Stimulated activated naive B cell treated with anti-CD40 and anti-IgM and Interleukin-4, amounts not matched to agents 10 μg/mL and 1 μg/mL and 100 μg/mL, for 72 hours (primary cell): ENCODE results near the gene MYO1G.
"Not testable (repeated sequence)": the region's sequence is repeated elsewhere in the genome, so short reads cannot be mapped to it uniquely, and the experiment has no call there.

Source experiments
- ATAC-seq, 2 donors: fragments of 150-1000 bp; cut with Tn5 transposase; replicated peaks; 2 replicates each; pipeline ENCODE4 v1.10.0; 2021; ENCODE audit warnings: moderate library complexity in 1 of 2
- DNase-seq: peaks from one replicate; pipeline ENCODE4 v3.0.0; 2021
- H3K27ac Mint-ChIP-seq: one replicate; pipeline ENCODE4 v1.8.0; 2022; ENCODE audit warnings: mild to moderate bottlenecking, mixed read lengths
- H3K27me3 Mint-ChIP-seq, 2 donors: one replicate each; pipeline ENCODE4 v1.8.0; 2022; ENCODE audit warnings: mixed read lengths in 2 of 2
- H3K36me3 Mint-ChIP-seq, 2 donors: one replicate each; pipeline ENCODE4 v1.8.0; 2022; ENCODE audit warnings: mixed read lengths in 2 of 2, mild to moderate bottlenecking in 1 of 2
- H3K4me1 Mint-ChIP-seq, 2 donors: one replicate each; pipeline ENCODE4 v1.8.0; 2022; ENCODE audit warnings: mixed read lengths in 2 of 2, mild to moderate bottlenecking in 1 of 2
- H3K4me3 Mint-ChIP-seq, 2 donors: one replicate each; pipeline ENCODE4 v1.8.0; 2022; ENCODE audit warnings: mild to moderate bottlenecking in 2 of 2, mixed read lengths in 2 of 2, moderate library complexity in 1 of 2
- H3K9me3 Mint-ChIP-seq, 2 donors: one replicate each; pipeline ENCODE4 v1.8.0; 2022; ENCODE audit warnings: mixed read lengths in 2 of 2, mild to moderate bottlenecking in 1 of 2

The MYO1G gene

DNA sequence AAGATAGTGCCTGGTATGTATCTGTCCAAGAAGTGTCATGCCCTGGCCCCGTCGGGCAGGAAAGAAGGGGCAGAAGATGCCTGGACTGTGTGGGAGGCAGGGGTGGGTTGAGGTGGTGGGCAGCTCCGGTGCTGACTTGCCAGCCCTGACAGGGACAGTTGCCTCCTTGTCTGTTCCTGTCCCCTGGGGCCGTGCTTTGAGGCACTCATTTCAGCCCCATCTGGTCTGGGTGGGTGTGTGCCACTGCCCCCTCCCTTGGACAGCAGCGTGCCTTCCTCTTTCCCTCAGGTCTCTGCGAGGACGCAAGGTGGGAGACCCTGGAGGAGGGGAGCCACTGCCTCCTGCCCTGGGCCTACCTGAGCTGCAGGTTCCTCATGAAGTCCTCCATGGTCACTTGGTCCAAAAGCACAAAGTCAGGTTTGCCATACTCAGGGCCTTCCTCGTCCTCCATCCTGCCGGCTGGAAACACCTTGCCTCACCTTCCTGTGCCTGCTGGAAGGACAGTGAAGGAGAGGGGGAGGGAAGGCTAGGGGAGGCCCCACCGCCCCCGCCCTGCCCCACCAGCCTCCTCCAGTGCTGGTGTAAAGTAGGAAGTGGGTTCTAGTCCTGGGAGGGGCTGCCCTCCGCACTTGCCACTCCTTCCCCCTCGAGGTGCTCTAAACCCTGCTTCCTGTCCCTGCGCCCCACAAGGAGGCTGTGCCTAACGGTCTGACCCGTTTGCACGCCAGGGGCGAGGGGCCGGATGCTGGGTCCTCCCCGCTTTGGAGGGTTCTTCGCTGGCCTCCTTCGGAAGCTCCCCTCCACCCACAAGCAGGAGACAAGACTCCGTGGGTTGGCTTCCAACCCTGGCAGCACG lies at the start of gene MYO1G:
Gene MYO1G, minus strand, starts transcription at position 505 of the 856 bp plus-strand sequence. Its CDS starts 54 bp downstream, at position 451.
- DNase-seq: peak; percentile 91
- peak within 1 kb of the TSS; percentile 99 for H3K27ac Mint-ChIP-seq
- no peaks in the 10 kb centered on the region for H3K9me3 Mint-ChIP-seq
- H3K27me3 Mint-ChIP-seq: no peaks in the 10 kb centered on the region
- ATAC-seq: peak; percentile 66 to 74
- H3K36me3 Mint-ChIP-seq: peaks cover 57 to 71% of the 10 kb centered on the region in 2 donors
- peak within 1 kb of the TSS; percentile 93 to 97 for H3K4me3 Mint-ChIP-seq
- H3K4me1 Mint-ChIP-seq: peaks cover 61 to 95% of the 10 kb centered on the region in 2 donors

GRCh38 chr7:45028138-45028919 lies 49.5 kb upstream of the MYO1G start:
- Mint-ChIP-seq H3K4me3 (peak overlapping the region; percentile 68 to 77), H3K27ac (peak overlapping the region; percentile 88), H3K9me3 (no peaks in the 10 kb centered on the region), H3K27me3 (no peaks in the 10 kb centered on the region), H3K4me1 (peaks cover 53 to 85% of the 10 kb centered on the region in 2 donors), H3K36me3 (peaks cover 52 to 68% of the 10 kb centered on the region in 2 donors)
- no peak for DNase-seq
- peak; percentile 24 to 28 for ATAC-seq

DNA sequence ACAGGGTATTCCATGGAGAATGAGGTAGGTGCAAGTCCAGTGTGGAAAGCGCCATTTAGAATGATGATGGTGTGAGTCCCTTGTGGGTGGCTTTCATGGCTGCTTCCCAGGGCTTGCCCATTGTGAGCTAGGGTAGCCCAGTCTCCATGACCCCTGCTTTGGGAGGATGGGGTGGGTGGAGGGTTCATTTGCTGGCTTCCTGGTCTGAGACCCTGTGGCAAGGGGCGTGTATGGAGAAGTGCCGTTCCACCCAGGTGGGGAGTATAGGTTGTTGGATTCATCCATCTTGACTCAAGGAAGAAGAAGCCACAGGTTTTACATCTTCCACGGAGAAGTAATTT lies 48.9 kb upstream of the MYO1G start:
- H3K4me1 Mint-ChIP-seq: peaks cover 50 to 85% of the 10 kb centered on the region in 2 donors
- H3K9me3 Mint-ChIP-seq: no peaks in the 10 kb centered on the region
- H3K27ac Mint-ChIP-seq: peak overlapping the region; percentile 88
- ATAC-seq (peak in 1 of 2 donors; percentile 7), DNase-seq (no peak)
- peaks cover 52 to 69% of the 10 kb centered on the region in 2 donors for H3K36me3 Mint-ChIP-seq
- peak overlapping the region; percentile 68 to 77 for H3K4me3 Mint-ChIP-seq
- H3K27me3 Mint-ChIP-seq: no peaks in the 10 kb centered on the region

DNA sequence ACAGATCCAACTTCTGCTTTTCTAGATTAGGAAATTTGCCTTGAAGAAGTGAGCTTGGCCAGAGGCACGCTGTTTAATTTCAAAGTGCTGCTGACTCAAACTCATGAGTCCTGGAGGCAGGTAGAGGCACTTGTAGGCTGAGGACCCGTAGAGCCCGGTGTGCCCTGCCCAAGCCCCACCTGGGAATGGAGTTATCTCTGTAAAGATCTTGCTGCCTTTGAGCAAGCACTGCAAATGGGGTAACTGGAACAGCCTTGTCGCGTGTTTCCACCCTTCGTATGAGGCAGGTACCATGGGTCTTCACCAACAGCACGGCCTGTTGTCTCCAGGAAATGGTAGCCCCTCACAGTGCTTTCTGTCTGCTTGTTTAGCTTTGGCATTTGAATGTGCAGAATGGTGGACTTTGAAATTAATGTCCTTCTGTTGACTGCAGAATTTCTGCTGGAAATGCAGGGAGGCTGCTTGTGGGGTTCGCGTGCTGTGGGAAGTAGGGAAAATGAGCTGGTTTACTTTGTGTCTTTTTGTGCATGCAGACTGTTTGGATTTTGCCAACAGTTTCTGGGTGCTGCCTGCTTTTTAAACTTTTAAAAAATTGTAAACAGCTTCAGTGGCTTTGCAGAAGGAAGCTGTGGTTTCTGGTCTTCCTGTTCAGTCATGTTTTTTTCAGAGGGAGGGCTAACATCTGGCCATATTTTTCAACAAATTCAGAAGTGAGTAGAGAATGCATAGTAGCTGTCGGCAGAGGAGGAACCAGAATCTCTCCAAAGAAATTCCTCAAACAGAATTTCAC lies 48.4 kb upstream of the MYO1G start:
- DNase-seq (no peak), ATAC-seq (peak; percentile 72 to 75)
- Mint-ChIP-seq H3K4me3 (peak overlapping the region; percentile 68 to 77), H3K27ac (peak overlapping the region; percentile 88), H3K36me3 (peaks cover 52 to 65% of the 10 kb centered on the region in 2 donors), H3K27me3 (no peaks in the 10 kb centered on the region), H3K9me3 (no peaks in the 10 kb centered on the region), H3K4me1 (peaks cover 47 to 82% of the 10 kb centered on the region in 2 donors)

- Mint-ChIP-seq H3K27ac (peak overlapping the region; percentile 93), H3K4me1 (peaks cover 52 to 87% of the 10 kb centered on the region in 2 donors), H3K36me3 (peaks cover 55 to 69% of the 10 kb centered on the region in 2 donors), H3K4me3 (peak overlapping the region; percentile 66 to 70), H3K27me3 (no peaks in the 10 kb centered on the region), H3K9me3 (peaks cover 0 to 4% of the 10 kb centered on the region in 2 donors)
- DNase-seq (no peak), ATAC-seq (peak in 1 of 2 donors; percentile 6)
Measured at GRCh38 chr7:45026013-45026412, 47.2 kb upstream of the MYO1G start.

DNA sequence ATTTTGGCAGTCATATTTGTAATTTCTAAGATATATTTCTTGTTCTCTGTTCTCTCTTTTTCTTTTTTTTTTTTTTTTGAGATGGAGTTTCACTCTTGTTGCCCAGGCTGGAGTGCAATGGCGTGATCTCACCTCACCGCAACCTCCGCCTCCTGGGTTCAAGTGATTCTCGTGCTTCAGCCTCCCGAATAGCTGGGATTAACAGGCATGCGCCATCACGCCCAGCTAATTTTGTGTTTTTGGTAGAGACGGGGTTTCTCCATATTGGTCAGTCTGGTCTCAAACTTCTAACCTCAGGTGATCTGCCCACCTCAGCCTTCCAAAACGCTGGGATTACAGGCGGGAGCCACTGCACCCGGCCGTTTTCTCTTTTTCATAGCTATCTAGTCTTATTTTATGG lies 46.7 kb upstream of the MYO1G start:
- not testable (repeated sequence) for H3K27me3 Mint-ChIP-seq, H3K9me3 Mint-ChIP-seq, DNase-seq, ATAC-seq
- peaks cover 59 to 72% of the 10 kb centered on the region in 2 donors for H3K36me3 Mint-ChIP-seq
- H3K27ac Mint-ChIP-seq: peak overlapping the region; percentile 93
- peak overlapping the region; percentile 66 to 70 for H3K4me3 Mint-ChIP-seq
- peaks cover 55 to 92% of the 10 kb centered on the region in 2 donors for H3K4me1 Mint-ChIP-seq

GRCh38 chr7:45024126-45024744 lies 45.4 kb upstream of the MYO1G start:
- Mint-ChIP-seq H3K4me1 (peaks cover 56 to 91% of the 10 kb centered on the region in 2 donors), H3K27ac (no peak overlapping the region), H3K36me3 (peaks cover 56 to 65% of the 10 kb centered on the region in 2 donors), H3K9me3 (peaks cover 0 to 4% of the 10 kb centered on the region in 2 donors), H3K27me3 (no peaks in the 10 kb centered on the region), H3K4me3 (no peak overlapping the region)
- no peak for DNase-seq
- ATAC-seq: no peak

DNA sequence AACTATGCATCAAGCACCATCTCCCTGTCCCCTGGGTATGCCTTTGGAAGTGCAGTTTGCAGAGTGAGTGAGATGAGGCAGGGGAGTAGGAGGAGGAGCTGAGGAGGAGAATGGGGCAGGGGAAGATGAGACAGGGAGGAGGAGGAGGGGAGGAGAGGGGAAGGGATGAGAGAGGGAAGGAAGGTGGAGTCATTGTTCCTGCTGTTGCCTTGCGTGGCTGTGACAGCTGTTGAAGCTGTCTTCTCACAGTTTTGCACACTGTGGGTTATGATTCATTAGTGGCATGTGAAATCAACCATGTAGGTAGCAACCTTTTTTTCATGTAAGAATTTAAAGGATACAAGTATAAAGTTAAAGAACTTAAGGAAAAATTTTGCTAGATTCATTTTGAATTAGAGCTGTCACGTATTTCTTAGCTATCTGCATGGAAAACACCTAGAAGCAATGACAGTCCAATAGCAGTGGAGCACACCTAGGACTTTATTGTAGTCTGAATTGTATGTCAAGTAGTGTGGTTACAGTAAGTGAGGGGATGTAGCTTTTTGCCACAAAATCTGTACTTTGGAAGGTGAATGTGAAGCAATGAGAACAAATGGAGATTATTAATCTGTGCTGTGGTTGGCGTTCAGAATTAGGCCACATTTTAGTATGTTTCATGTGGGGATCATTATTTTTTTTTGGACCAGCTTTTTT lies 42.9 kb upstream of the MYO1G start:
- H3K36me3 Mint-ChIP-seq: peaks cover 48 to 56% of the 10 kb centered on the region in 2 donors
- H3K4me3 Mint-ChIP-seq: peak overlapping the region; percentile 76 to 77
- H3K9me3 Mint-ChIP-seq: peaks cover 0 to 4% of the 10 kb centered on the region in 2 donors
- peaks cover 39 to 66% of the 10 kb centered on the region in 2 donors for H3K4me1 Mint-ChIP-seq
- H3K27me3 Mint-ChIP-seq: no peaks in the 10 kb centered on the region
- peak overlapping the region; percentile 96 for H3K27ac Mint-ChIP-seq
- peak; percentile 91 to 92 for ATAC-seq
- DNase-seq: peak; percentile 12

DNA sequence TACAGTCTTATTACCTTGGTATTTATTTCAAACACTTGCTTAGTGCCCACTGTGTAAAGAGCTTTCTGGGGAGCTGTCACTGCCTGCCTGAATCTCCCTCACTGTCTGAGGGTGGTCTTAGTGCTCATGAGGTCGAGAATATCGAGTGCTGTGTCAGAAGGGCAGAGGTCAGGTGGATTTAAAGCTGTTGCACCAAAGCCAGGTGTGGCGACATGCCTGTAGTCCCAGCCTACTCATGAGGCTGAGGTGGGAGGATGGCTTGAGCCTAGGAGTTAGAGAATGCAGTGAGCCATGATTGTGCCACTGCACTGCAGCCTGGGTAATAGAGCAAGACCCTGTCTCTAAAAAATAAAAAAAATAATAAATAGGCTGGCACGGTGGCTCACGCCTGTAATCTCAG lies 42.1 kb upstream of the MYO1G start:
- peak overlapping the region in 1 of 2 donors; percentile 32 for H3K4me3 Mint-ChIP-seq
- peak overlapping the region; percentile 81 for H3K27ac Mint-ChIP-seq
- H3K4me1 Mint-ChIP-seq: peaks cover 34 to 61% of the 10 kb centered on the region in 2 donors
- ATAC-seq (no peak), DNase-seq (no peak)
- H3K27me3 Mint-ChIP-seq: no peaks in the 10 kb centered on the region
- peaks cover 0 to 4% of the 10 kb centered on the region in 2 donors for H3K9me3 Mint-ChIP-seq
- peaks cover 47 to 56% of the 10 kb centered on the region in 2 donors for H3K36me3 Mint-ChIP-seq

GRCh38 chr7:45017253-45017652 lies 38.4 kb upstream of the MYO1G start:
- Mint-ChIP-seq H3K27ac (no peak overlapping the region), H3K36me3 (peaks cover 59 to 60% of the 10 kb centered on the region in 2 donors), H3K4me3 (no peak overlapping the region), H3K9me3 (peaks cover 0 to 4% of the 10 kb centered on the region in 2 donors), H3K27me3 (no peaks in the 10 kb centered on the region), H3K4me1 (peaks cover 24 to 48% of the 10 kb centered on the region in 2 donors)
- DNase-seq (no peak), ATAC-seq (no peak)

GRCh38 chr7:45015313-45015712 lies 36.5 kb upstream of the MYO1G start:
- Mint-ChIP-seq H3K36me3 (peaks cover 54 to 55% of the 10 kb centered on the region in 2 donors), H3K27me3 (no peaks in the 10 kb centered on the region), H3K4me3 (no peak overlapping the region), H3K4me1 (peaks cover 16 to 39% of the 10 kb centered on the region in 2 donors), H3K9me3 (no peaks in the 10 kb centered on the region), H3K27ac (no peak overlapping the region)
- ATAC-seq (no peak), DNase-seq (no peak)

- no peak for DNase-seq
- Mint-ChIP-seq H3K27ac (no peak overlapping the region), H3K4me3 (no peak overlapping the region), H3K4me1 (peaks cover 17 to 47% of the 10 kb centered on the region in 2 donors), H3K9me3 (no peaks in the 10 kb centered on the region), H3K27me3 (no peaks in the 10 kb centered on the region), H3K36me3 (peaks cover 59% of the 10 kb centered on the region in 2 donors)
- ATAC-seq: no peak
Measured at GRCh38 chr7:45013465-45013967, 34.7 kb upstream of the MYO1G start.
